ENCODE data around the gene ZNF2. TPM values are rescaled to one million over a fixed set of nuclear protein-coding genes. Genes with fewer than 3 reads are reported as not detected.
A peak's percentile ranks its signal among the peaks of the same experiment; 100 is the strongest.

ZNF2 gene
- total RNA-seq, 2 experiments from 2014 or later, result 3.4 to 4.6 TPM

DNA sequence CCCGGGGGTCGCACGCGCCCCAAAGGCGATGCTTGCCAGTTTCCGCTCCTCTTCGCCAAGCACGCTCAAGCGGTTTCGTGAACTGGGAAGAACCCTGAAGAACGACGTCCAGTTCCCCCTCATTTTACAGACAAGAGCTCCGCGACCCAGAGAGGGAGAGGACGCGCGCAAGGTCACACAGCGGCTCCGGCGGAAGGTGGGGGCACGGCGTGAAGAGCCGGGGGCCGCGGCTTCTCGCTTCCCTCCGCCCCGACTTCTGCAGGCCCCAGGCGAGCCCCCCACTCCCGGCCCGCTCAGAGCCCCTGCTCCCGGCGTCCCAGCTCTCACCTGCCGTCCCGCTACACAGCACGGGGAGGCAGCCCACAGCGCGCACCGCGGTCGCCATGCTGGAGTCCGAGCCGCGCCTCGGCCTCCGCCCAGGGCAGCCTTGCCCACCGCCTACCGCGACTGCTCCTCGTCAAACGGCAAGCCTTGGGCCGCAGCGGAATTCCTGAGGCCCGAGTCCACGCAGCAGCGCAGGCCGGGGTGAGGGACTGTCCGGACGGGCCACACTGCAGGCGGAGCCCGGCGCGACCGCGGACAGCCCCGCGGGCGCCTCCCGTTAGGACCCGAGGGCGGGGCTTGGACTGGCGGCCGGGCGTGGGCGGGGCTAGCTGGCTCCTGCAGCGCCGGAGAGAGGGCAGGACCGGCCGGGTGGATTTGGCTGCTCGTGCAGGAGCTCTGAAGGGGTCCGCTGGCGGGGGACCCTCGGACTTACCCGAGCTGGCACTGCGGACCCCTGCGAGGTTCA, 44.0 kb upstream of the ZNF2 start, which contains the start of gene MRPS5:
Gene MRPS5 (minus strand): TSS at position 402 of the 790 bp plus-strand sequence. CDS start 17 bp downstream, at position 385.
- peak within 1 kb of the TSS; percentile 77 for H3K4me2 ChIP-seq (ENCODE audit: low read length)
- peaks cover 46% of the 10 kb centered on the region for H3K79me2 ChIP-seq (ENCODE audit: insufficient read depth, low read depth, low read length)
- 0 out of 2 replicates have a peak, but pooled peaks cover 5% of the 10 kb centered on the region for H4K20me1 ChIP-seq (ENCODE audit: insufficient read depth, low read length)
- intact Hi-C loops (cut with micrococcal nuclease; ENCODE audit: unreplicated experiment), result no loop called here
- no TSS peak for BruUV-seq (replicated peaks)
- H3K4me3 ChIP-seq (ENCODE audit: low read depth, low read length, poor library complexity, severe bottlenecking), result peak within 1 kb of the TSS; percentile 88
- TF ChIP-seq, protein P1, sequence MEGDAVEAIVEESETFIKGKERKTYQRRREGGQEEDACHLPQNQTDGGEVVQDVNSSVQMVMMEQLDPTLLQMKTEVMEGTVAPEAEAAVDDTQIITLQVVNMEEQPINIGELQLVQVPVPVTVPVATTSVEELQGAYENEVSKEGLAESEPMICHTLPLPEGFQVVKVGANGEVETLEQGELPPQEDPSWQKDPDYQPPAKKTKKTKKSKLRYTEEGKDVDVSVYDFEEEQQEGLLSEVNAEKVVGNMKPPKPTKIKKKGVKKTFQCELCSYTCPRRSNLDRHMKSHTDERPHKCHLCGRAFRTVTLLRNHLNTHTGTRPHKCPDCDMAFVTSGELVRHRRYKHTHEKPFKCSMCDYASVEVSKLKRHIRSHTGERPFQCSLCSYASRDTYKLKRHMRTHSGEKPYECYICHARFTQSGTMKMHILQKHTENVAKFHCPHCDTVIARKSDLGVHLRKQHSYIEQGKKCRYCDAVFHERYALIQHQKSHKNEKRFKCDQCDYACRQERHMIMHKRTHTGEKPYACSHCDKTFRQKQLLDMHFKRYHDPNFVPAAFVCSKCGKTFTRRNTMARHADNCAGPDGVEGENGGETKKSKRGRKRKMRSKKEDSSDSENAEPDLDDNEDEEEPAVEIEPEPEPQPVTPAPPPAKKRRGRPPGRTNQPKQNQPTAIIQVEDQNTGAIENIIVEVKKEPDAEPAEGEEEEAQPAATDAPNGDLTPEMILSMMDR (conservative IDR thresholded peaks at IDR 0.05; ENCODE audit: low read length), result no peak
- no peak for TF ChIP-seq EZH2phosphoT487 (IDR thresholded peaks at IDR 0.05; ENCODE audit: borderline replicate concordance, low read depth, low read length)
- CTCF ChIA-PET (ENCODE audit: unreplicated experiment), result no interaction called here
- H3K27ac ChIP-seq (ENCODE audit: low read depth, low read length, poor library complexity, severe bottlenecking), result peak within 1 kb of the TSS; percentile 55
- H3K4me1 ChIP-seq (ENCODE audit: insufficient read depth, low read length, poor library complexity, severe bottlenecking), result peaks cover 23% of the 10 kb centered on the region
- POLR2A ChIA-PET, result interaction anchor here (0.8 to 3.0 kb wide), 9 partner anchors 10 to 85 kb away, joined by 3 to 20 read pairs (median 4); partner anchors contain the start of genes ZNF2 and ZNF514
- no peaks in the 10 kb centered on the region for H3K9me2 ChIP-seq (ENCODE audit: insufficient read depth, low read length)
- peak; percentile 86 for DNase-seq (ENCODE audit: low spot score)
- peaks cover 39% of the 10 kb centered on the region for H3K36me3 ChIP-seq (ENCODE audit: insufficient read depth, low read length)
- peak within 1 kb of the TSS; percentile 94 for H2AFZ ChIP-seq (ENCODE audit: low read length)
- peaks cover 4% of the 10 kb centered on the region; the same call in 1 of the 2 replicates for H3K9me3 ChIP-seq (ENCODE audit: low read length)

DNA sequence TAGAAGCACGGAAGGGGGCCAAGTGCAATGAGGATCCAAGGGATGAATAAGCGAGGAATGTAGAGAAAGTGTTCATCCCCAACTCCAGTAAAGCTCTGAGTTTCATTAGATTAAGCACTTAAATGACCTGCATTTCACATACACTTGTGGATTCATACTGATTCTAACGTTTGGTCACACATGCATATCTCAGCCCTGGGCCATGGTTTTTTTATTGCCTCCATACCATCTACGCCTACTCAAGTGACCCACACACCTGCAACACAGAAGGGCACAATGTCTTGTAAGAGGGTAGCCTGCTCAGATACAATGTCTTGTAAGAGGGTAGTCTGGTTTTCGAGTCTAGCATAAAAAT, 43.4 kb upstream of the ZNF2 start:
- POLR2A ChIA-PET, result interaction anchor here (1.3 to 3.0 kb wide), 7 partner anchors 12 to 84 kb away, joined by 3 to 20 read pairs (median 4); partner anchors contain the start of genes ZNF2 and ZNF514
- DNase-seq (ENCODE audit: low spot score), result no peak

More for the DNA sequence above, 43.4 kb upstream of the ZNF2 start:
- Histone ChIP-seq H3K79me2 (ENCODE audit: insufficient read depth, low read depth, low read length) (peaks cover 43% of the 10 kb centered on the region), H3K4me3 (ENCODE audit: low read depth, low read length, poor library complexity, severe bottlenecking) (peak overlapping the region; percentile 88), H3K27ac (ENCODE audit: low read depth, low read length, poor library complexity, severe bottlenecking) (peak overlapping the region; percentile 55), H3K4me1 (ENCODE audit: insufficient read depth, low read length, poor library complexity, severe bottlenecking) (peaks cover 23% of the 10 kb centered on the region), H3K9me2 (ENCODE audit: insufficient read depth, low read length) (no peaks in the 10 kb centered on the region), H2AFZ (ENCODE audit: low read length) (peak overlapping the region; percentile 94), H3K36me3 (ENCODE audit: insufficient read depth, low read length) (peaks cover 33% of the 10 kb centered on the region), H3K4me2 (ENCODE audit: low read length) (peak overlapping the region; percentile 77), H3K9me3 (ENCODE audit: low read length) (peaks cover 4% of the 10 kb centered on the region; the same call in 1 of the 2 replicates), H4K20me1 (ENCODE audit: insufficient read depth, low read length) (0 out of 2 replicates have a peak, but pooled peaks cover 5% of the 10 kb centered on the region)
- intact Hi-C loops (cut with micrococcal nuclease; ENCODE audit: unreplicated experiment), result no loop called here
- CTCF ChIA-PET (ENCODE audit: unreplicated experiment), result no interaction called here
- no TSS peak for BruUV-seq (replicated peaks)
- no peak for TF ChIP-seq EZH2phosphoT487 (IDR thresholded peaks at IDR 0.05; ENCODE audit: borderline replicate concordance, low read depth, low read length)
- TF ChIP-seq, protein P1 (conservative IDR thresholded peaks at IDR 0.05; ENCODE audit: low read length), result no peak

Data from OCI-LY7 (cell line).